OCI-LY1 (cell line): ENCODE results near the gene EPHA1.

Experiments
- H2AFZ ChIP-seq: fragments of 200-600 bp; sonication (generic), shearing (Covaris generic); 2 replicates; pipeline ENCODE4 v1.6.0; 2014; ENCODE audit warnings: antibody characterized with exemption, mild to moderate bottlenecking, low read length
- H3F3A ChIP-seq: fragments of 200-600 bp; sonication (generic), shearing (Covaris generic); 2 replicates; pipeline ENCODE4 v1.6.0; 2014; ENCODE audit warnings: mild to moderate bottlenecking, antibody characterized with exemption, low read length, moderate library complexity; ENCODE audit not compliant: insufficient read depth
- H3K27ac ChIP-seq: fragments of 200-600 bp; sonication (generic); 2 replicates; pipeline ENCODE4 v1.5.1; 2014; ENCODE audit warnings: low read length, mixed run types, mild to moderate bottlenecking, low read depth; ENCODE audit not compliant: poor library complexity, severe bottlenecking
- H3K27me3 ChIP-seq: fragments of 200-600 bp; sonication (generic); 2 replicates; pipeline ENCODE4 v1.6.0; 2014; ENCODE audit warnings: antibody characterized with exemption, mild to moderate bottlenecking, low read length, moderate library complexity; ENCODE audit not compliant: insufficient read depth
- H3K36me3 ChIP-seq: fragments of 200-600 bp; sonication (generic); 2 replicates; pipeline ENCODE4 v1.6.1; 2014; ENCODE audit warnings: mild to moderate bottlenecking, antibody characterized with exemption, low read length, moderate library complexity, mixed read lengths; ENCODE audit not compliant: insufficient read depth
- H3K4me1 ChIP-seq: fragments of 200-600 bp; sonication (generic); 2 replicates; pipeline ENCODE4 v1.5.1; 2014; ENCODE audit warnings: mild to moderate bottlenecking, low read length, moderate library complexity; ENCODE audit not compliant: insufficient read depth, severe bottlenecking
- H3K4me2 ChIP-seq: fragments of 200-600 bp; sonication (generic), shearing (Covaris generic); 2 replicates; pipeline ENCODE4 v1.6.1; 2014; ENCODE audit warnings: low read length
- H3K4me3 ChIP-seq: fragments of 200-600 bp; sonication (generic); 2 replicates; pipeline ENCODE4 v1.5.1; 2014; ENCODE audit warnings: low read length, low read depth, mild to moderate bottlenecking, mixed read lengths; ENCODE audit not compliant: poor library complexity, severe bottlenecking
- H3K79me2 ChIP-seq: fragments of 200-600 bp; shearing (Covaris generic); 2 replicates; pipeline ENCODE4 v1.6.1; 2016; ENCODE audit warnings: mixed run types, low read length, mixed read lengths; ENCODE audit not compliant: insufficient read depth
- H3K9ac ChIP-seq: fragments of 200-600 bp; sonication (generic), shearing (Covaris generic); 2 replicates; pipeline ENCODE4 v1.6.1; 2014; ENCODE audit warnings: mild to moderate bottlenecking, low read length, mixed read lengths
- H3K9me2 ChIP-seq: fragments of 200-600 bp; sonication (generic), shearing (Covaris generic); 2 replicates; pipeline ENCODE4 v1.6.1; 2014; ENCODE audit warnings: low read depth, mild to moderate bottlenecking, low read length, mixed read lengths
- H3K9me3 ChIP-seq: fragments of 200-600 bp; shearing (Covaris generic); 2 replicates; pipeline ENCODE4 v1.6.1; 2014; ENCODE audit warnings: low read length, mixed read lengths
- H4K20me1 ChIP-seq: fragments of 200-600 bp; sonication (generic), shearing (Covaris generic); 2 replicates; pipeline ENCODE4 v1.6.0; 2016; ENCODE audit warnings: mild to moderate bottlenecking, low read length; ENCODE audit not compliant: insufficient read depth
- CTCF ChIP-seq: fragments of 200-600 bp; sonication (generic), shearing (Covaris generic); IDR thresholded peaks from 2 replicates; pipeline ENCODE4 v1.5.1; 2017; ENCODE audit warnings: mild to moderate bottlenecking, antibody characterized with exemption, low read length, moderate library complexity, mixed read lengths
- EZH2 ChIP-seq: fragments of 200-600 bp; sonication (generic), shearing (Covaris generic); IDR thresholded peaks from 2 replicates; pipeline ENCODE4 v1.8.0; 2017; ENCODE audit warnings: borderline replicate concordance, mixed run types, mild to moderate bottlenecking, antibody characterized with exemption, low read length, moderate library complexity, mixed read lengths

EPHA1 gene

GRCh38 chr7:143352531-143353002, 56.1 kb downstream of the EPHA1 start:
- Histone ChIP-seq H3K36me3 (no peaks in the 10 kb centered on the region), H3K9ac (no peak overlapping the region), H3K79me2 (no peaks in the 10 kb centered on the region), H3K9me3 (no peaks in the 10 kb centered on the region), H3K4me2 (no peak overlapping the region), H3K27ac (no peak overlapping the region), H3K9me2 (no peaks in the 10 kb centered on the region), H3F3A (no peaks in the 10 kb centered on the region), H4K20me1 (no peaks in the 10 kb centered on the region), H3K4me1 (no peaks in the 10 kb centered on the region), H3K4me3 (no peak overlapping the region), H3K27me3 (0 out of 2 replicates have a peak, but pooled peaks cover 18% of the 10 kb centered on the region), H2AFZ (no peak overlapping the region)
- TF ChIP-seq EZH2 (no peak), CTCF (no peak)

GRCh38 chr7:143351574-143351973, 57.1 kb downstream of the EPHA1 start:
- Histone ChIP-seq H3K27me3 (0 out of 2 replicates have a peak, but pooled peaks cover 18% of the 10 kb centered on the region), H3K9me3 (no peaks in the 10 kb centered on the region), H3K4me2 (no peak overlapping the region), H2AFZ (no peak overlapping the region), H3K4me1 (no peaks in the 10 kb centered on the region), H3K9ac (no peak overlapping the region), H4K20me1 (no peaks in the 10 kb centered on the region), H3K9me2 (no peaks in the 10 kb centered on the region), H3K79me2 (no peaks in the 10 kb centered on the region), H3K4me3 (no peak overlapping the region), H3K36me3 (no peaks in the 10 kb centered on the region), H3K27ac (no peak overlapping the region), H3F3A (no peaks in the 10 kb centered on the region)
- TF ChIP-seq EZH2: no peak
- no peak for TF ChIP-seq CTCF

GRCh38 chr7:143351060-143351459, 57.6 kb downstream of the EPHA1 start:
- no peaks in the 10 kb centered on the region for H3K9me3 ChIP-seq

More at GRCh38 chr7:143351060-143351459, 57.6 kb downstream of the EPHA1 start:
- no peak overlapping the region for H3K9ac ChIP-seq
- no peaks in the 10 kb centered on the region for H3K36me3 ChIP-seq
- no peak overlapping the region for H3K4me3 ChIP-seq
- no peaks in the 10 kb centered on the region for H3K9me2 ChIP-seq
- H3K4me2 ChIP-seq: no peak overlapping the region
- H2AFZ ChIP-seq: no peak overlapping the region
- H3K4me1 ChIP-seq: no peaks in the 10 kb centered on the region
- TF ChIP-seq CTCF (no peak), EZH2 (no peak)
- no peaks in the 10 kb centered on the region for H4K20me1 ChIP-seq
- no peaks in the 10 kb centered on the region for H3F3A ChIP-seq
- H3K79me2 ChIP-seq: no peaks in the 10 kb centered on the region
- H3K27ac ChIP-seq: no peak overlapping the region
- H3K27me3 ChIP-seq: 0 out of 2 replicates have a peak, but pooled peaks cover 18% of the 10 kb centered on the region
